Measurements from ENCODE around the gene CLDN24. TPM values are rescaled to one million over a fixed set of nuclear protein-coding genes. Genes with fewer than 3 reads are reported as not detected.

CLDN24 gene
- total and polyA plus RNA-seq, 8 donors, result 0.25 TPM; not detected in 7

DNA sequence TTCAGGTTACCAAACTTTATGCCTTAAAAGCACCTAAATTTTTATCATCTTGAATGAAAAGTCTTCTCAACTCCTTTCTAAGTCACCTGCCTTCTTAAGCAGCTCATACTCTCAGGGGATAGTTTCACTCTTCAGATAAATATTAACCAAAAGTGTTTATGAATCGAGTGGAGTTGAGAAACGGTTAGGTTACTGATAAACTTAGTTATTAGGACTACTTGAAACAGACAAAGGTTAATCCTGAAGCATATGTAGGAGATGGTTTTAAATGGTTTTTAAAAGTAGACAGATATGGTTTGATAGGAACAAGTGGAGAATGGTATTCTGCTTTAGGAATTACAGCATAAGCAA lies 34.9 kb downstream of the CLDN24 start:
- no peak for TF ChIP-seq POLR2A (IDR thresholded peaks at IDR 0.05)
- TF ChIP-seq POLR2AphosphoS5 (IDR thresholded peaks at IDR 0.05), result no peak
- TF ChIP-seq CTCF (IDR thresholded peaks at IDR 0.05), result no peak
- TF ChIP-seq EP300 (IDR thresholded peaks at IDR 0.05), result no peak
- WGBS, 5 donors, result 43 to 66% (median 51%) methylated on average over 2 of the region's 2 CpGs
- Histone ChIP-seq H3K36me3 (peaks cover 18 to 84% (median 77%) of the 10 kb centered on the region in 4 donors), H3K4me3 (no peak overlapping the region), H3K9me3 (no peaks in the 10 kb centered on the region), H3K27me3 (no peaks in the 10 kb centered on the region), H3K4me1 (no peaks in the 10 kb centered on the region), H3K27ac (no peak overlapping the region)
- intact Hi-C loops (cut with DNase I; ENCODE audit: low total_unique reads), result no loop called here
- no peak for DNase-seq

DNA sequence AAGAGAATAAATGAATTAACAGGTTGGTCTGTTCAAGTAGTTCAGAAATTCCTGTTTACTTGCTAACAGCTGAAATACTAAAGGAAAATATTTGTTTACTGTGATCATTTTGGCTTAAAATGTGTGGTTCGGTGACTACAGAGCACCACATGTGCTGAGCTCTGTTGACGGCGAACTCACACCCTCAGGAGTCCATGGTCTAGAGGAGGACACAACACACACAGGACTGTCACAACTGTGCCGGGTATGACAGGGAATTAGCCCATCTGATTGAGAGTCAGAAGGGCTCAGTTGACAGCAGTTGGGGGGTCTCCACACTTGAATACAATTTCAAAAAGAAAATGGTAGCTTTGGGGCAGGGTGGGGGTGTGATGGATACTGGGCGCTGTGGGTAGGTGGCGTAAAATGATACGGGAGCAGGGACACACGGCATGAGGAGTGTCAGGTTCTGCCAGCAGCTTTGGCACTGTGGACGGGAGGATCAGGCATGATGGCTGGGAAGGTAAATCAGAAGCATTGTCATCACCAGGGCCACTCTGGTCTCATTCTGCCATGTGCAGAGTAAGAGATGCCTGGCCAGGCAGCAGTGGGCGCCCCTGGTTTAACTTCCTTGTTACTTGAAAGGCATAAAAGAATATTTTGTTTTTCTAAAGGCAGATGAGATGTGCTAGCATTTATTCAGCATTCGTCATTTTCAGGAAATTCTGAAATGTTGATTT lies 35.5 kb downstream of the CLDN24 start:
- 94 to 96% (median 94%) methylated on average over 11 of the region's 11 CpGs for WGBS, 5 donors
- Histone ChIP-seq H3K9me3 (no peaks in the 10 kb centered on the region), H3K4me3 (no peak overlapping the region), H3K36me3 (peaks cover 18 to 88% (median 80%) of the 10 kb centered on the region in 4 donors), H3K27me3 (no peaks in the 10 kb centered on the region), H3K4me1 (no peaks in the 10 kb centered on the region), H3K27ac (no peak overlapping the region)
- no peak for DNase-seq
- TF ChIP-seq POLR2A (IDR thresholded peaks at IDR 0.05) (no peak), CTCF (IDR thresholded peaks at IDR 0.05) (no peak), POLR2AphosphoS5 (IDR thresholded peaks at IDR 0.05) (no peak), EP300 (IDR thresholded peaks at IDR 0.05) (no peak)
- intact Hi-C loops (cut with DNase I; ENCODE audit: low total_unique reads), result no loop called here

DNA sequence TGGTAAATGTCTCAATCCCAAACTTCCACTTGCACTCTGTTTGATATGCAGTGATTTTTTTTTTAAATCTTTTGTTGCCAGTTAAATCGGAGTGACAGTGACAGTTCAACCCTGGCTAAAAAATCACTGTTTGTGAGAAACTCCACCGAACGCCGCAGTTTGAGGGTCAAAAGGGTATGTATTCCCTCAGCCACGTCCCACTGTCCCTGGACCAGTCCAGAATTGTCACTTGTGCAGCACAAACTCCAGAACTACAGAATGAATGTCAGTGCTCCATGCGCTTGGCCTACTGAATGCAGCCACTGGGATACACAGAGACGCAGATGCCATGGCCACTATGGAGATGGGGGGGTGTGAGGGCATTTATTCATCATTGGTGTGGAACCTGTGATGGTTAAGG lies 36.3 kb downstream of the CLDN24 start:
- Histone ChIP-seq H3K9me3 (no peaks in the 10 kb centered on the region), H3K4me1 (no peaks in the 10 kb centered on the region), H3K27me3 (no peaks in the 10 kb centered on the region), H3K4me3 (no peak overlapping the region), H3K36me3 (peaks cover 18 to 91% (median 84%) of the 10 kb centered on the region in 4 donors), H3K27ac (no peak overlapping the region)
- intact Hi-C loops (cut with DNase I; ENCODE audit: low total_unique reads), result no loop called here
- DNase-seq, result no peak
- TF ChIP-seq POLR2A (IDR thresholded peaks at IDR 0.05), result no peak
- no peak for TF ChIP-seq CTCF (IDR thresholded peaks at IDR 0.05)
- TF ChIP-seq POLR2AphosphoS5 (IDR thresholded peaks at IDR 0.05), result no peak
- TF ChIP-seq EP300 (IDR thresholded peaks at IDR 0.05), result no peak
- WGBS, 5 donors, result 87 to 94% (median 93%) methylated on average over 7 of the region's 7 CpGs

DNA sequence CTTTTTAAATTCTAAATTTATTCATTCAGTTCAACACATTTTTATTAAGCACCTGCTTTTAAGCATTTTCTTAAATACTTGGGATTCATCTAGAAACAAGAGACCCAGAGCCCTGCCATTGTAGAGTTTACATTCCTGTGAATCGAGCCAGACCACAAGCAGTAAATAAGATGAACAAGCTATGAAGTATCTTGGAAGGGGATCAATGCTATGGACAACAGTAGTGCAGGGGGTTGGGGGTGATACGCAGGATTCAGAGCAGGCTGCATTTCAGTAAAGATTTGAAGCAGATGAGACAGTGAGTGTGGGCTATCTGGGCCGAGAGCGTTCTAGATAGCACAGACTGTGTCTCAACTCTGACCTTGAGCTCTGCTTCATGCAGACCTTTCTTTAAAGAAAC lies 37.3 kb downstream of the CLDN24 start:
- no peak for DNase-seq
- H3K9me3 ChIP-seq, result no peaks in the 10 kb centered on the region
- no peak overlapping the region for H3K27ac ChIP-seq
- H3K36me3 ChIP-seq, result peaks cover 18 to 91% (median 87%) of the 10 kb centered on the region in 4 donors
- H3K4me1 ChIP-seq, result no peaks in the 10 kb centered on the region
- H3K4me3 ChIP-seq, result no peak overlapping the region
- no peaks in the 10 kb centered on the region for H3K27me3 ChIP-seq
- WGBS, 5 donors, result 59 to 82% (median 73%) methylated on average over 4 of the region's 4 CpGs
- intact Hi-C loops (cut with DNase I; ENCODE audit: low total_unique reads), result no loop called here
- TF ChIP-seq CTCF (IDR thresholded peaks at IDR 0.05) (no peak), EP300 (IDR thresholded peaks at IDR 0.05) (no peak), POLR2AphosphoS5 (IDR thresholded peaks at IDR 0.05) (no peak), POLR2A (IDR thresholded peaks at IDR 0.05) (no peak)

Measured in stomach (tissue), 9 donors.